ENCODE results near the gene UNC13A.
A peak's percentile ranks its signal among the peaks of the same experiment; 100 is the strongest.

Gene UNC13A

DNA sequence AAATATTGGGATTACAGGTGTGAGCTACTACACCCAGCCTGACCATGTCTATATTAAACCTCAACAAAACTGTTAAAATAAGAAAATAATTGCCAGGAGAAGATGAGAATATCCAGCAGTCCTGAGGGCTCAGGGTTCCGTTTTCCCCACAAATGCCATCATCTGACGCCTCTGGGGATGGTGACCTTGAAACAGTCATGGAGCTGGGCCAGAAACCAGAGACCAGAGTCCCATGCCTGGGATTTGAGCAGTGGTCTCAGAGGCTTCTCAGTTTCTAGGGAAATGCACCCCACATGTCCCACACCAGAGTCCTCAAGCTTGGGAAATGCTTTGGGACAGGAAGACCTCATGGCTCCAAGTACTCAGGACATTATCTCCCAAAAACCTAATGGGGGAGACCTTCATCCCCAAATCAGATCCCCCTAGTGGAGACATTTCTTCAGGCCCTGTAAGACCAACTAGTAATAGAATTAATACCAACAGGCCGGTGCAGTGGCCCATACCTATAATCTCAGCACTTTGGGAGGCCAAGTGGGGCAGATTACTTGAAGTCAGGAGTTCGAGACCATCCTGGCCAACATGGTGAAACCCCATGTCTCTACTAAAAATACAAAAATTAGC lies 28.3 kb upstream of the UNC13A start:
- CTCF ChIA-PET: interaction anchor here (1.1 to 2.8 kb wide), 7 partner anchors 9 to 143 kb away, joined by 4 to 16 read pairs (median 5); partner anchors contain the start of gene RPL18A
- TF ChIP-seq, protein P1, sequence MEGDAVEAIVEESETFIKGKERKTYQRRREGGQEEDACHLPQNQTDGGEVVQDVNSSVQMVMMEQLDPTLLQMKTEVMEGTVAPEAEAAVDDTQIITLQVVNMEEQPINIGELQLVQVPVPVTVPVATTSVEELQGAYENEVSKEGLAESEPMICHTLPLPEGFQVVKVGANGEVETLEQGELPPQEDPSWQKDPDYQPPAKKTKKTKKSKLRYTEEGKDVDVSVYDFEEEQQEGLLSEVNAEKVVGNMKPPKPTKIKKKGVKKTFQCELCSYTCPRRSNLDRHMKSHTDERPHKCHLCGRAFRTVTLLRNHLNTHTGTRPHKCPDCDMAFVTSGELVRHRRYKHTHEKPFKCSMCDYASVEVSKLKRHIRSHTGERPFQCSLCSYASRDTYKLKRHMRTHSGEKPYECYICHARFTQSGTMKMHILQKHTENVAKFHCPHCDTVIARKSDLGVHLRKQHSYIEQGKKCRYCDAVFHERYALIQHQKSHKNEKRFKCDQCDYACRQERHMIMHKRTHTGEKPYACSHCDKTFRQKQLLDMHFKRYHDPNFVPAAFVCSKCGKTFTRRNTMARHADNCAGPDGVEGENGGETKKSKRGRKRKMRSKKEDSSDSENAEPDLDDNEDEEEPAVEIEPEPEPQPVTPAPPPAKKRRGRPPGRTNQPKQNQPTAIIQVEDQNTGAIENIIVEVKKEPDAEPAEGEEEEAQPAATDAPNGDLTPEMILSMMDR (IDR thresholded peaks at IDR 0.05; ENCODE audit: control extremely low read depth, extremely low read depth, low read depth, missing control alignments): no peak
- POLR2A ChIA-PET: no interaction called here
- DNase-seq (ENCODE audit: extremely low spot score): no peak

DNA sequence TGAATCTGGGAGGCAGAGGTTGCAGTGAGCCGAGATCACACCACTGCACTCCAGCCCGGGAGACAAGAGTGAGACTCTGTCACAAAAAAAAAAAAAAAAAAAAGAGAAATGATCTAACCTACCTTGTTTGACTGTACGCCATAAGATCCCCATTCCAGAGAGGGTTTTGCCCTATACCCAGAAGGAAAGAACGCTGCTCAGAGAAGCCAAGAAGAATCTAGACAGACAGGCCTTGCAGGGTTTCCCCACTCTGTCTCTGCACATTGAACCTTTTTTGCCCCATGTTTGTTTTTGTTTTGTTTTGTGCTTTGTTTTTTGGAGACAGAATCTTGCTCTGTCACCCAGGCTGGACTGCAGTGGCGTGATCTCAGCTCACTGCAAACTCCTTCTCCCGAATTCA lies 23.7 kb upstream of the UNC13A start:
- TF ChIP-seq, protein P1 (IDR thresholded peaks at IDR 0.05; ENCODE audit: control extremely low read depth, extremely low read depth, low read depth, missing control alignments): no peak
- ChIA-PET POLR2A (no interaction called here), CTCF (no interaction called here)
- DNase-seq (ENCODE audit: extremely low spot score): no peak

DNA sequence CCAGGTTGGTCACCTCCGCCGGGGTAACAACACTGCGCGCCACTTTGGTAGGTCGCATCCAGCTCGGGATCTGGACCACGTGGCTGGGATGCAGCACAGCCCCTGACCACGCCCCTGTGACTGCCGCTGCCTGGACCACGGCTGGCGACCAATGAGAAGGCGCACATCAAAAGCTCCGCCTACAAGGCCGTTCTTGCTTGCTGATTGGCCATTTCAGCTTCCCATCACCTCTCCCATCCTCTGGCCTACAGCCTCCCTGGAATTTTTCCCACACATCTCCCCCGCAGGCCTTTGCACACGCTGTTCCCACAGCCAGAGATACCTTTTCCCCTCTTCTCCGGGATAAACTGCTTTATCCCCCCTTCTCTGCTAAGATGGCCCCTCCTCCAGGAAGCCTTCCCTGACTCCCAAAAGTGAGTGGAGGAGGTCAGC lies 18.6 kb upstream of the UNC13A start:
- TF ChIP-seq, protein P1 (IDR thresholded peaks at IDR 0.05; ENCODE audit: control extremely low read depth, extremely low read depth, low read depth, missing control alignments): no peak
- CTCF ChIA-PET: interaction anchor here (0.9 to 6.0 kb wide), 7 partner anchors 9 to 291 kb away, joined by 3 to 78 read pairs (median 5); no protein-coding TSS in a partner anchor
- no peak for DNase-seq (ENCODE audit: extremely low spot score)
- POLR2A ChIA-PET: no interaction called here

DNA sequence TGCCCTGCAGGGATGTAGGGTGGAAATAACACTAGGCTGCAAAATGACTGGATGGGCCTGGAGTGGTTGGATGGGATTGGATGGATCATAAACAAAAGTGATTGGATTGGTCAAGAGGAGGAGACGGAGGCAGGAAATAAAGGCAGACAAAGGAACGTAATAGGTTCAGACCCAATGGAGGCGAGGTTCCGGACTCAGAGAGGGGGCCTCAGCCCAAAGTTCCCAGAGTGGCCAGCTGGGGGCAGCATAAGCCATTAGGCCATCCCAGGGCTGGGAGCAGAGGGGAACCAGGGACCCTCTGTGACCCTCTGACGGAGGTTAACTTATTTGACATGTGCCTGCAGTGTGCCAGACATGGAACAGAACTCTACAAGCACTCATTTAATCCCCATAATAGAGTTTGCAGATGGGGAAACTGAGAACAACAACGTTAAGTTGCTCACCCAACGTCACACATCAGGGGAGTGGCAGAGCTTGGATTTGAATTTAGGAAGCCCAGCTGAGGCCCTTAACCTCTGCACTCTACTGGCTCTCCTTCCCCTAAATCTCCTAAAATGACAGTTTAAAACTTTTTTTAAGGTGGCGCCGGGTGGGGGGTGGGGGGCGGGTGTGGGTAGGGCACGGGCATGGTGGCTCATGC lies 15.8 kb upstream of the UNC13A start:
- POLR2A ChIA-PET: no interaction called here
- TF ChIP-seq, protein P1 (IDR thresholded peaks at IDR 0.05; ENCODE audit: control extremely low read depth, extremely low read depth, low read depth, missing control alignments): peak; percentile 86
- DNase-seq (ENCODE audit: extremely low spot score): peak; percentile 84
- CTCF ChIA-PET: interaction anchor here (0.7 to 6.0 kb wide), 26 partner anchors 10 to 229 kb away, joined by 3 to 78 read pairs (median 5); partner anchors contain the start of genes CCDC124 and MAP1S

DNA sequence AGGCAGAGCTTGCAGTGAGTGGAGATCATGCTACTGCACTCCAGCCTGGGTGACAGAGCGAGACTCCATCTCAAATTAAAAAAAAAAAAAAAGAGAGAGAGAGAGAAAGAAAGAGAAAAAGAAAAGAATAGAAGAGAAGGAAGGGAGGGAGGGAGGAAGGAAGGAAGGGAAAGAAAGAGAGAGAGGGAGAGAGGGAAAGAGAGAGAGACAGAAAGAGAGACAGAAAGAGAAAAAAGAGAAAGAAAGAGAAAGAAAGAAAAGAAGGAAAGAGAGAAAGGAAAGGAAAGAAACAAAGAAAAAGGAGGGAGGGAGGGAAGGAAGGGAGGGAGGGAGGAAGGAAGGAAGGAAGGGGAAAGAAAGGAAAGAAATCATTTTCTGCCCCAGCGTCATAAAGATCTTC lies 7.0 kb upstream of the UNC13A start:
- CTCF ChIA-PET: no interaction called here
- DNase-seq (ENCODE audit: extremely low spot score): no peak
- TF ChIP-seq, protein P1 (IDR thresholded peaks at IDR 0.05; ENCODE audit: control extremely low read depth, extremely low read depth, low read depth, missing control alignments): no peak
- POLR2A ChIA-PET: no interaction called here

DNA sequence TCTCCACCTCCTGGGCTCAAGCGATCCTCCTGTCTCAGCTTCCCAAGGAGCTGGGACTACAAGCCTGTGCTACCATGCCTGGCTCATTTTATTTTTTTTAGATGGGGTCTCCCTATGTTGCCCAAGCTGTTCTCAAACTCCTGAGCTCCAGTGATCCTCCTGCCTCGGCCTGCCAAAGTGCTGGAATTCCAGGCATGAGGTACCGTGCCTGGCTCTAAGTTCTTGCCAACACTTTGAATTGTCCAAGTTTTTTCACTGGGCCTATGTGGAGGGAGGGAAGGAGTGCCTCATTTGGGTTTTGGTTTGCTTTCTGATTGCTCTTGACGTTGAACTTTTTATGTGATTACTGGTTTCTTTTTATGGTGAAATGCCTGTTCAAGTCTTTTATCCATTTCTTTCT lies 4.4 kb upstream of the UNC13A start:
- CTCF ChIA-PET: interaction anchor here (1.7 kb wide), 1 partner anchor 92 kb away, joined by 5 read pairs; no protein-coding TSS in a partner anchor
- POLR2A ChIA-PET: no interaction called here
- TF ChIP-seq, protein P1 (IDR thresholded peaks at IDR 0.05; ENCODE audit: control extremely low read depth, extremely low read depth, low read depth, missing control alignments): no peak
- no peak for DNase-seq (ENCODE audit: extremely low spot score)
